ENCODE measurements around the gene GSDME. TPM values are rescaled to one million over a fixed set of nuclear protein-coding genes. Genes with fewer than 3 reads are reported as not detected.

GSDME gene
- total RNA-seq, 1 experiment from 2014 or later = 5.5 TPM

GRCh38 chr7:24728503-24729364 lies 28.5 kb downstream of the GSDME start:
- no peak overlapping the region for H4K91ac ChIP-seq (ENCODE audit: insufficient read length, low read depth, low read length)
- no peak overlapping the region for H3K4ac ChIP-seq (ENCODE audit: low read depth, low read length)
- peaks cover 9 to 13% of the 10 kb centered on the region in 2 experiments; a peak in 3 of 5 replicates for H3K9me3 Mint-ChIP-seq
- no peak for DNase-seq
- H3K14ac ChIP-seq (ENCODE audit: insufficient read depth, low read length) = no peak overlapping the region
- peaks cover 43% of the 10 kb centered on the region for H3K27me3 Mint-ChIP-seq (ENCODE audit: low read depth)
- H2AFZ ChIP-seq (ENCODE audit: low read length) = no peak overlapping the region
- H2BK5ac ChIP-seq (ENCODE audit: insufficient read length, low read length) = no peak overlapping the region
- no peak overlapping the region for H2BK15ac ChIP-seq (ENCODE audit: low read depth, low read length)
- no peaks in the 10 kb centered on the region for H3K27me3 ChIP-seq (ENCODE audit: insufficient read depth, low read length)
- H3K9ac ChIP-seq (ENCODE audit: extremely low read depth, insufficient read length, low read length) = no peak overlapping the region
- no peaks in the 10 kb centered on the region for H4K20me1 ChIP-seq (ENCODE audit: control insufficient read depth, insufficient read depth, insufficient read length)
- WGBS (ENCODE audit: extremely low coverage, insufficient read length, low lambda C conversion rate) = no CpG with 5 or more reads among the region's 16 CpGs
- no peak overlapping the region for H3K4me2 ChIP-seq (ENCODE audit: insufficient read depth, insufficient read length, low read length)
- no peak overlapping the region for H2AK5ac ChIP-seq (ENCODE audit: insufficient read length, low read length)
- H3K18ac ChIP-seq (ENCODE audit: insufficient read length, low read depth, low read length) = no peak overlapping the region
- H3K23ac ChIP-seq (ENCODE audit: insufficient read length, low read depth, low read length) = no peak overlapping the region
- no peak overlapping the region for H2BK120ac ChIP-seq (ENCODE audit: low read depth, low read length, poor library complexity, severe bottlenecking)
- peaks cover 34 to 43% of the 10 kb centered on the region in 2 experiments for H3K4me1 Mint-ChIP-seq
- no peak overlapping the region for H3K4me3 Mint-ChIP-seq
- H3K23me2 ChIP-seq (ENCODE audit: insufficient read length, low read depth, low read length, poor library complexity, severe bottlenecking) = no peaks in the 10 kb centered on the region
- no peaks in the 10 kb centered on the region for H3K79me1 ChIP-seq (ENCODE audit: insufficient read depth, low read depth, low read length, poor library complexity, severe bottlenecking)
- peaks cover 1% of the 10 kb centered on the region; the same call in 1 of the 2 replicates for H3K4me1 ChIP-seq (ENCODE audit: insufficient read depth, low read length)
- no peak overlapping the region for H3K27ac Mint-ChIP-seq
- H3K9me3 ChIP-seq (ENCODE audit: control insufficient read depth, low read depth, low read length) = no peaks in the 10 kb centered on the region
- H2BK12ac ChIP-seq (ENCODE audit: insufficient read length, low read depth, low read length) = no peak overlapping the region
- TF ChIP-seq, protein P1, sequence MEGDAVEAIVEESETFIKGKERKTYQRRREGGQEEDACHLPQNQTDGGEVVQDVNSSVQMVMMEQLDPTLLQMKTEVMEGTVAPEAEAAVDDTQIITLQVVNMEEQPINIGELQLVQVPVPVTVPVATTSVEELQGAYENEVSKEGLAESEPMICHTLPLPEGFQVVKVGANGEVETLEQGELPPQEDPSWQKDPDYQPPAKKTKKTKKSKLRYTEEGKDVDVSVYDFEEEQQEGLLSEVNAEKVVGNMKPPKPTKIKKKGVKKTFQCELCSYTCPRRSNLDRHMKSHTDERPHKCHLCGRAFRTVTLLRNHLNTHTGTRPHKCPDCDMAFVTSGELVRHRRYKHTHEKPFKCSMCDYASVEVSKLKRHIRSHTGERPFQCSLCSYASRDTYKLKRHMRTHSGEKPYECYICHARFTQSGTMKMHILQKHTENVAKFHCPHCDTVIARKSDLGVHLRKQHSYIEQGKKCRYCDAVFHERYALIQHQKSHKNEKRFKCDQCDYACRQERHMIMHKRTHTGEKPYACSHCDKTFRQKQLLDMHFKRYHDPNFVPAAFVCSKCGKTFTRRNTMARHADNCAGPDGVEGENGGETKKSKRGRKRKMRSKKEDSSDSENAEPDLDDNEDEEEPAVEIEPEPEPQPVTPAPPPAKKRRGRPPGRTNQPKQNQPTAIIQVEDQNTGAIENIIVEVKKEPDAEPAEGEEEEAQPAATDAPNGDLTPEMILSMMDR (conservative IDR thresholded peaks at IDR 0.05) = no peak
- H3K79me2 ChIP-seq (ENCODE audit: insufficient read depth, low read length) = no peaks in the 10 kb centered on the region
- no peak overlapping the region for H3K56ac ChIP-seq (ENCODE audit: insufficient read length, low read depth, low read length)
- H4K5ac ChIP-seq (ENCODE audit: insufficient read length, low read depth, low read length) = no peak overlapping the region
- peaks cover 0 to 36% (median 8%) of the 10 kb centered on the region in 3 experiments; a peak in 6 of 7 replicates for H3K36me3 Mint-ChIP-seq (ENCODE audit: insufficient read depth in 1 of 3, low read depth in 3 of 3)
- no peak overlapping the region for H3T11ph ChIP-seq (ENCODE audit: low read length)
- H3K27ac ChIP-seq (ENCODE audit: insufficient read length, low read depth, low read length) = no peak overlapping the region
- no peak overlapping the region for H2BK20ac ChIP-seq (ENCODE audit: low read depth, low read length, poor library complexity, severe bottlenecking)
- no peak overlapping the region for H4K8ac ChIP-seq (replicated peaks; ENCODE audit: insufficient read length, low read depth, low read length)

Data from H9 (cell line).